NCI-H1105 (cell line): ENCODE results near the gene OVCA2.

Source experiments
- DNase-seq: peaks from one replicate; lab custom pipeline; 2025; lab: John Stamatoyannopoulos, UW

The OVCA2 gene

GRCh38 chr17:2034157-2034556, 7.7 kb upstream of the OVCA2 start:
- DNase-seq: no peak

GRCh38 chr17:2034806-2035540, 6.8 kb upstream of the OVCA2 start:
- DNase-seq: no peak

- no peak for DNase-seq
These were observed 6.0 kb upstream of the OVCA2 start for GRCh38 chr17:2035541-2036488.

- no peak for DNase-seq
These were observed 4.7 kb upstream of the OVCA2 start for GRCh38 chr17:2037155-2037554.

GRCh38 chr17:2040219-2040827, 1.5 kb upstream of the OVCA2 start:
- no peak for DNase-seq

GRCh38 chr17:2040942-2041560, 771 bp upstream of the OVCA2 start:
- no peak for DNase-seq

- DNase-seq: peak; percentile 4
These were observed 597 bp downstream of the OVCA2 start for GRCh38 chr17:2042390-2042847.

GRCh38 chr17:2042933-2043332, 1.1 kb downstream of the OVCA2 start:
- no peak for DNase-seq

GRCh38 chr17:2043785-2044184, 2.0 kb downstream of the OVCA2 start:
- no peak for DNase-seq

- DNase-seq: no peak
These were observed 2.6 kb downstream of the OVCA2 start for GRCh38 chr17:2044263-2044894.

- no peak for DNase-seq
These were observed 5.8 kb downstream of the OVCA2 start for GRCh38 chr17:2047590-2047989.

GRCh38 chr17:2048805-2049204, 7.0 kb downstream of the OVCA2 start:
- DNase-seq: no peak

- DNase-seq: peak; percentile 24
These were observed 7.8 kb downstream of the OVCA2 start for GRCh38 chr17:2049333-2050299.

GRCh38 chr17:2050300-2051060, 8.7 kb downstream of the OVCA2 start:
- peak; percentile 25 for DNase-seq

- DNase-seq: peak; percentile 16
These were observed 9.5 kb downstream of the OVCA2 start for GRCh38 chr17:2051061-2051932.

- no peak for DNase-seq
These were observed 10.2 kb downstream of the OVCA2 start for GRCh38 chr17:2051933-2052559.

- DNase-seq: peak; percentile 38
These were observed 11.8 kb downstream of the OVCA2 start for GRCh38 chr17:2053380-2054261.
